ENCODE data around the gene PPP2R2B.
"Not testable (repeated sequence)": the region's sequence is repeated elsewhere in the genome, so short reads cannot be mapped to it uniquely, and the experiment has no call there.

The PPP2R2B gene

GRCh38 chr5:146568161-146568560 is 310.4 kb downstream of the PPP2R2B start:
- in situ Hi-C loops (cut with MboI; ENCODE audit: low sequenced_read_pairs), result no loop called here

GRCh38 chr5:146565764-146566367 is 312.7 kb downstream of the PPP2R2B start:
- H3K4me3 ChIP-seq, result no peak overlapping the region
- H3K27me3 ChIP-seq (ENCODE audit: low read depth), result no peaks in the 10 kb centered on the region
- H3K9me3 ChIP-seq, result no peaks in the 10 kb centered on the region
- peak; percentile 71 to 82 for DNase-seq (ENCODE audit: low spot score in 2 of 2)
- H3K36me3 ChIP-seq (replicated peaks), result no peaks in the 10 kb centered on the region
- peaks cover 12% of the 10 kb centered on the region for H3K4me1 ChIP-seq
- in situ Hi-C loops (cut with MboI; ENCODE audit: low sequenced_read_pairs), result no loop called here

More at GRCh38 chr5:146568161-146568560, 310.4 kb downstream of the PPP2R2B start:
- Histone ChIP-seq H3K4me1 (peaks cover 8% of the 10 kb centered on the region), H3K9me3 (no peaks in the 10 kb centered on the region), H3K27me3 (ENCODE audit: low read depth) (no peaks in the 10 kb centered on the region), H3K4me3 (no peak overlapping the region), H3K36me3 (replicated peaks) (no peaks in the 10 kb centered on the region)
- DNase-seq (ENCODE audit: low spot score in 2 of 2), result no peak

- Histone ChIP-seq H3K9me3 (no peaks in the 10 kb centered on the region), H3K4me3 (no peak overlapping the region), H3K4me1 (peaks cover 12% of the 10 kb centered on the region), H3K36me3 (replicated peaks) (no peaks in the 10 kb centered on the region), H3K27me3 (ENCODE audit: low read depth) (no peaks in the 10 kb centered on the region)
- in situ Hi-C loops (cut with MboI; ENCODE audit: low sequenced_read_pairs), result no loop called here
- no peak for DNase-seq (ENCODE audit: low spot score in 2 of 2)
Observed at GRCh38 chr5:146564007-146564762, 314.4 kb downstream of the PPP2R2B start.

- DNase-seq (ENCODE audit: low spot score in 2 of 2), result no peak
- no peak overlapping the region for H3K4me3 ChIP-seq
- H3K4me1 ChIP-seq, result peaks cover 12% of the 10 kb centered on the region
- no peaks in the 10 kb centered on the region for H3K36me3 ChIP-seq (replicated peaks)
- no peaks in the 10 kb centered on the region for H3K27me3 ChIP-seq (ENCODE audit: low read depth)
- in situ Hi-C loops (cut with MboI; ENCODE audit: low sequenced_read_pairs), result no loop called here
- H3K9me3 ChIP-seq, result no peaks in the 10 kb centered on the region
Observed at GRCh38 chr5:146562461-146562860, 316.1 kb downstream of the PPP2R2B start.

- DNase-seq (ENCODE audit: low spot score in 2 of 2), result no peak
- in situ Hi-C loops (cut with MboI; ENCODE audit: low sequenced_read_pairs), result no loop called here
- H3K36me3 ChIP-seq (replicated peaks), result no peaks in the 10 kb centered on the region
- H3K9me3 ChIP-seq, result no peaks in the 10 kb centered on the region
- H3K4me1 ChIP-seq, result peaks cover 12% of the 10 kb centered on the region
- no peaks in the 10 kb centered on the region for H3K27me3 ChIP-seq (ENCODE audit: low read depth)
- no peak overlapping the region for H3K4me3 ChIP-seq
Observed at GRCh38 chr5:146561711-146562110, 316.8 kb downstream of the PPP2R2B start.

GRCh38 chr5:146560205-146560812 is 318.2 kb downstream of the PPP2R2B start:
- Histone ChIP-seq H3K36me3 (replicated peaks) (no peaks in the 10 kb centered on the region), H3K9me3 (no peaks in the 10 kb centered on the region), H3K4me3 (no peak overlapping the region), H3K4me1 (peaks cover 8% of the 10 kb centered on the region; the same call in 1 of the 2 replicates), H3K27me3 (ENCODE audit: low read depth) (no peaks in the 10 kb centered on the region)
- in situ Hi-C loops (cut with MboI; ENCODE audit: low sequenced_read_pairs), result no loop called here
- no peak for DNase-seq (ENCODE audit: low spot score in 2 of 2)

- H3K36me3 ChIP-seq (replicated peaks); DNase-seq (ENCODE audit: low spot score in 2 of 2); H3K9me3 ChIP-seq; H3K27me3 ChIP-seq (ENCODE audit: low read depth); in situ Hi-C loops (cut with MboI; ENCODE audit: low sequenced_read_pairs); H3K4me1 ChIP-seq; H3K4me3 ChIP-seq: not testable (repeated sequence)
Observed at GRCh38 chr5:146556884-146557283, 321.7 kb downstream of the PPP2R2B start.

- Histone ChIP-seq H3K9me3 (no peaks in the 10 kb centered on the region), H3K4me1 (peaks cover 8% of the 10 kb centered on the region), H3K27me3 (ENCODE audit: low read depth) (peaks cover 8% of the 10 kb centered on the region), H3K4me3 (no peak overlapping the region), H3K36me3 (replicated peaks) (no peaks in the 10 kb centered on the region)
- DNase-seq (ENCODE audit: low spot score in 2 of 2), result peak in 1 of 2 experiments; percentile 51
- in situ Hi-C loops (cut with MboI; ENCODE audit: low sequenced_read_pairs), result no loop called here
Observed at GRCh38 chr5:146553446-146553845, 325.1 kb downstream of the PPP2R2B start.

GRCh38 chr5:146549615-146550014 is 328.9 kb downstream of the PPP2R2B start:
- Histone ChIP-seq H3K27me3 (ENCODE audit: low read depth) (peaks cover 10% of the 10 kb centered on the region), H3K9me3 (no peaks in the 10 kb centered on the region), H3K4me3 (no peak overlapping the region), H3K36me3 (replicated peaks) (no peaks in the 10 kb centered on the region), H3K4me1 (peaks cover 8% of the 10 kb centered on the region)
- no peak for DNase-seq (ENCODE audit: low spot score in 2 of 2)
- in situ Hi-C loops (cut with MboI; ENCODE audit: low sequenced_read_pairs), result loop anchor here (25.0 kb wide), 1 partner anchor 1013 kb away; no protein-coding TSS in a partner anchor

GRCh38 chr5:146548781-146549449 is 329.6 kb downstream of the PPP2R2B start:
- Histone ChIP-seq H3K36me3 (replicated peaks) (no peaks in the 10 kb centered on the region), H3K4me3 (no peak overlapping the region), H3K9me3 (no peaks in the 10 kb centered on the region), H3K27me3 (ENCODE audit: low read depth) (peaks cover 10% of the 10 kb centered on the region), H3K4me1 (peaks cover 8% of the 10 kb centered on the region)
- in situ Hi-C loops (cut with MboI; ENCODE audit: low sequenced_read_pairs), result loop anchor here (25.0 kb wide), 1 partner anchor 1013 kb away; no protein-coding TSS in a partner anchor
- no peak for DNase-seq (ENCODE audit: low spot score in 2 of 2)

- H3K27me3 ChIP-seq (ENCODE audit: low read depth), result peaks cover 5% of the 10 kb centered on the region
- H3K4me1 ChIP-seq, result no peaks in the 10 kb centered on the region
- H3K36me3 ChIP-seq (replicated peaks), result no peaks in the 10 kb centered on the region
- no peak overlapping the region for H3K4me3 ChIP-seq
- in situ Hi-C loops (cut with MboI; ENCODE audit: low sequenced_read_pairs), result loop anchor here (25.0 kb wide), 1 partner anchor 1018 kb away; no protein-coding TSS in a partner anchor
- H3K9me3 ChIP-seq, result no peaks in the 10 kb centered on the region
- no peak for DNase-seq (ENCODE audit: low spot score in 2 of 2)
Observed at GRCh38 chr5:146544232-146544631, 334.3 kb downstream of the PPP2R2B start.

GRCh38 chr5:146541958-146542849 is 336.4 kb downstream of the PPP2R2B start:
- DNase-seq (ENCODE audit: low spot score in 2 of 2), result peak; percentile 70 to 89
- in situ Hi-C loops (cut with MboI; ENCODE audit: low sequenced_read_pairs), result loop anchor here (25.0 kb wide), 1 partner anchor 1020 kb away; no protein-coding TSS in a partner anchor
- Histone ChIP-seq H3K4me1 (no peaks in the 10 kb centered on the region), H3K4me3 (no peak overlapping the region), H3K9me3 (no peaks in the 10 kb centered on the region), H3K27me3 (ENCODE audit: low read depth) (peaks cover 4% of the 10 kb centered on the region; the same call in 1 of the 2 replicates), H3K36me3 (replicated peaks) (no peaks in the 10 kb centered on the region)

- DNase-seq (ENCODE audit: low spot score in 2 of 2), result no peak
- Histone ChIP-seq H3K36me3 (replicated peaks) (no peaks in the 10 kb centered on the region), H3K4me1 (no peaks in the 10 kb centered on the region), H3K27me3 (ENCODE audit: low read depth) (no peaks in the 10 kb centered on the region; the same call in 1 of the 2 replicates), H3K4me3 (no peak overlapping the region), H3K9me3 (no peaks in the 10 kb centered on the region)
- in situ Hi-C loops (cut with MboI; ENCODE audit: low sequenced_read_pairs), result loop anchor here (25.0 kb wide), 1 partner anchor 1022 kb away; no protein-coding TSS in a partner anchor
Observed at GRCh38 chr5:146540414-146540813, 338.1 kb downstream of the PPP2R2B start.
